ENCODE measurements around the gene CHST4. TPM values are rescaled to one million over a fixed set of nuclear protein-coding genes. Genes with fewer than 3 reads are reported as not detected.

CHST4 gene
- polyA plus RNA-seq, 2 of the 4 experiments (the other 2 are of a cell fraction) = 0.04 to 0.08 TPM

DNA sequence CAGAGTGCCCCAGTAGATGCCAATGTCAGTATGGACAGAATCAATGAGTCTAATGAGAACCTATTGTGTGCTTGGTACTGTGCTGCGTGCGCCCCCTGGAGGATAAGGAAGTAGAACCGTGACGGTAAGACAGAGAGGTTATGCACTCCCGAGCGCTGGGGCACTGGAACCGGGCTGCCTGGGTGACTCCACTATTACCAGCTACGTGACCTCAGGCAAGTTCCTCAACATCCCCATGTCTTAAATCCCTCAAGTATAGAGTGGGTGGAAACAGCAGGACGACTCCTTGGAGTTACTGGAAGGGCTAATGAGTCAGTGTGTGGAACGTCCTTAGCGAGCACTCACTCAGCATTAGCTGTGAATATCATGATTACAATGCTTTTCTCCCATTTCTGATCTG is 16.2 kb downstream of the CHST4 start:
- CTCF ChIA-PET = interaction anchor here (0.6 to 2.0 kb wide), 2 partner anchors 10 to 491 kb away, joined by 4 to 7 read pairs; no protein-coding TSS in a partner anchor
- Histone ChIP-seq H3K27ac (no peak overlapping the region), H3K9me3 (no peaks in the 10 kb centered on the region), H3K4me1 (no peaks in the 10 kb centered on the region), H3K4me2 (no peak overlapping the region), H3K4me3 (no peak overlapping the region)
- DNase-seq (ENCODE audit: low read depth in 1 of 2, low spot score in 1 of 2) (peak; percentile 58 to 61), FAIRE-seq (no peak), ATAC-seq (peak; percentile 64 to 94; a peak in 5 of 6 replicates)
- 15% methylated on average over 11 of the region's 11 CpGs for WGBS (ENCODE audit: missing lambda C conversion rate)
- TF ChIP-seq RAD21 (conservative IDR thresholded peaks at IDR 0.05 in 1 of 2, IDR thresholded peaks at IDR 0.05 in 1 of 2) (peak in 1 of 2 experiments; percentile 45; a peak in 2 of 5 replicates), EHMT2 (IDR thresholded peaks at IDR 0.05; ENCODE audit: low read depth) (no peak), GATA3 (IDR thresholded peaks at IDR 0.05; ENCODE audit: borderline replicate concordance) (no peak), ZC3H11A (IDR thresholded peaks at IDR 0.05) (no peak), POLR2A (IDR thresholded peaks at IDR 0.05; ENCODE audit: low read length) (no peak), EHF (CRISPR knock-in tag; IDR thresholded peaks at IDR 0.05) (no peak), MAZ (IDR thresholded peaks at IDR 0.05; ENCODE audit: borderline replicate concordance, low read depth, low read length) (no peak), POLR2AphosphoS2 (conservative IDR thresholded peaks at IDR 0.05; ENCODE audit: low read length) (no peak), HMGXB4 (CRISPR knock-in tag; IDR thresholded peaks at IDR 0.05; ENCODE audit: borderline replicate concordance) (no peak), JUN (IDR thresholded peaks at IDR 0.05) (no peak), FOSL2 (IDR thresholded peaks at IDR 0.05) (no peak), FOSL2 (CRISPR knock-in tag; IDR thresholded peaks at IDR 0.05) (no peak), HOXA7 (CRISPR knock-in tag; IDR thresholded peaks at IDR 0.05) (no peak), CTCF (IDR thresholded peaks at IDR 0.05) (peak; percentile 47), FOSB (CRISPR knock-in tag; IDR thresholded peaks at IDR 0.05) (no peak), PBX3 (IDR thresholded peaks at IDR 0.05) (no peak)
- TF ChIP-seq, protein P1, sequence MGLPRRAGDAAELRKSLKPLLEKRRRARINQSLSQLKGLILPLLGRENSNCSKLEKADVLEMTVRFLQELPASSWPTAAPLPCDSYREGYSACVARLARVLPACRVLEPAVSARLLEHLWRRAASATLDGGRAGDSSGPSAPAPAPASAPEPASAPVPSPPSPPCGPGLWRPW (IDR thresholded peaks at IDR 0.05) = no peak
- TF ChIP-seq, protein P2, sequence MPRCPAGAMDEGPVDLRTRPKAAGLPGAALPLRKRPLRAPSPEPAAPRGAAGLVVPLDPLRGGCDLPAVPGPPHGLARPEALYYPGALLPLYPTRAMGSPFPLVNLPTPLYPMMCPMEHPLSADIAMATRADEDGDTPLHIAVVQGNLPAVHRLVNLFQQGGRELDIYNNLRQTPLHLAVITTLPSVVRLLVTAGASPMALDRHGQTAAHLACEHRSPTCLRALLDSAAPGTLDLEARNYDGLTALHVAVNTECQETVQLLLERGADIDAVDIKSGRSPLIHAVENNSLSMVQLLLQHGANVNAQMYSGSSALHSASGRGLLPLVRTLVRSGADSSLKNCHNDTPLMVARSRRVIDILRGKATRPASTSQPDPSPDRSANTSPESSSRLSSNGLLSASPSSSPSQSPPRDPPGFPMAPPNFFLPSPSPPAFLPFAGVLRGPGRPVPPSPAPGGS (IDR thresholded peaks at IDR 0.05) = no peak
- TF ChIP-seq, protein P3, sequence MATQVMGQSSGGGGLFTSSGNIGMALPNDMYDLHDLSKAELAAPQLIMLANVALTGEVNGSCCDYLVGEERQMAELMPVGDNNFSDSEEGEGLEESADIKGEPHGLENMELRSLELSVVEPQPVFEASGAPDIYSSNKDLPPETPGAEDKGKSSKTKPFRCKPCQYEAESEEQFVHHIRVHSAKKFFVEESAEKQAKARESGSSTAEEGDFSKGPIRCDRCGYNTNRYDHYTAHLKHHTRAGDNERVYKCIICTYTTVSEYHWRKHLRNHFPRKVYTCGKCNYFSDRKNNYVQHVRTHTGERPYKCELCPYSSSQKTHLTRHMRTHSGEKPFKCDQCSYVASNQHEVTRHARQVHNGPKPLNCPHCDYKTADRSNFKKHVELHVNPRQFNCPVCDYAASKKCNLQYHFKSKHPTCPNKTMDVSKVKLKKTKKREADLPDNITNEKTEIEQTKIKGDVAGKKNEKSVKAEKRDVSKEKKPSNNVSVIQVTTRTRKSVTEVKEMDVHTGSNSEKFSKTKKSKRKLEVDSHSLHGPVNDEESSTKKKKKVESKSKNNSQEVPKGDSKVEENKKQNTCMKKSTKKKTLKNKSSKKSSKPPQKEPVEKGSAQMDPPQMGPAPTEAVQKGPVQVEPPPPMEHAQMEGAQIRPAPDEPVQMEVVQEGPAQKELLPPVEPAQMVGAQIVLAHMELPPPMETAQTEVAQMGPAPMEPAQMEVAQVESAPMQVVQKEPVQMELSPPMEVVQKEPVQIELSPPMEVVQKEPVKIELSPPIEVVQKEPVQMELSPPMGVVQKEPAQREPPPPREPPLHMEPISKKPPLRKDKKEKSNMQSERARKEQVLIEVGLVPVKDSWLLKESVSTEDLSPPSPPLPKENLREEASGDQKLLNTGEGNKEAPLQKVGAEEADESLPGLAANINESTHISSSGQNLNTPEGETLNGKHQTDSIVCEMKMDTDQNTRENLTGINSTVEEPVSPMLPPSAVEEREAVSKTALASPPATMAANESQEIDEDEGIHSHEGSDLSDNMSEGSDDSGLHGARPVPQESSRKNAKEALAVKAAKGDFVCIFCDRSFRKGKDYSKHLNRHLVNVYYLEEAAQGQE (IDR thresholded peaks at IDR 0.05) = no peak
- POLR2A ChIA-PET = no interaction called here

Data from A549 (cell line).